Embryonic facial prominence (tissue), 1 donor: Measurements from ENCODE around the gene GGA1.

Source experiments
- DNase-seq: peaks from one replicate; pipeline ENCODE4 v3.0.0-alpha.2; 2016; ENCODE audit errors: extremely low spot score

GGA1 gene

DNA sequence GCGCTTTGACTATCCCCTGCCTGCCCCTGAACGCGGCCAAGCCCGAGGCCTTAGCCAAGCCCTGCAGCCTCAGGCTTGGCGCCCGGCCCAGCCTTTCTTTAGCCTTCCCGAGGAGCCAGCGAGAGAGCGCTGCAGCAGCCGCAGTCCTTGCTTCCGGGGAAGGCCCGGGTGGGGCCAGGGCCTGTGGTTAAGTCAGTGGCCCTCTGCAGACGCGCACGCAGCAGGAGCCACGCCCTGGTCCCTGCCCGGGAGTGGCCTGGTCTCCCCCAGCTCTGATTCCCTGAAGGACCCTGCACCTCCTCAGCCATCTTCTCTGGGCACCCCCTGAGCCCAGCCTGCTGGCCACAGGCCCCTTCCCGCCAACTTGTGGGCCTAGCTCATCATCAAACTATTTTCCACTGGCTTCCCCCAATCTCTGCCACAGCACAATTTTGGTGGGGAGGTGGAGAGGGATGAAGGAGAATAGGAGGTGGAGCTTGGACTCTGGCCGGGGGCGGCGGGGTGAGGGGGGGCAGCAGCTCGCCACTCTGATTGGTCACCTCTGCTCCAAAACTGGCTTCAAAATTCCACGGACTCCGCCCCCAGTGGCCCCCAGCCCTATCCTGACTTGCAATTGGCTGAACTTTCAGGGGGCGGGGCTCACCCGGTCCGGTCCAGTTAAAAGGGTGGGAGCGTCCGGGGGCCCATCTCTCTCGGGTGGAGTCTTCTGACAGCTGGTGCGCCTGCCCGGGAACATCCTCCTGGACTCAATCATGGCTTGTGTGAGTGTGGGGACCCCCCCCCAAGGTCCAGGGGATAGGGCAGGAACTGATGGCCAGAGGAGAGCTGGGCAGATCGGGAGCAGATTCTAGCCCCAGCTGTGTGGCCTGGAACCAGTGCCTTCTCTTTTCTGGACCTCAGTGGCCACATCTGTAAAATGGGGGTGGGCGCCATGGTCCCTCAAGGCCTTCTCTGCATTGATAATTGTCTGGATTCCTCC, 66.6 kb downstream of the GGA1 start, which contains the start of gene LGALS1:
Gene LGALS1 (plus strand): TSS at position 686 of the 979 bp plus-strand sequence. CDS start 67 bp downstream, at position 753.
- peak; percentile 88 for DNase-seq

DNA sequence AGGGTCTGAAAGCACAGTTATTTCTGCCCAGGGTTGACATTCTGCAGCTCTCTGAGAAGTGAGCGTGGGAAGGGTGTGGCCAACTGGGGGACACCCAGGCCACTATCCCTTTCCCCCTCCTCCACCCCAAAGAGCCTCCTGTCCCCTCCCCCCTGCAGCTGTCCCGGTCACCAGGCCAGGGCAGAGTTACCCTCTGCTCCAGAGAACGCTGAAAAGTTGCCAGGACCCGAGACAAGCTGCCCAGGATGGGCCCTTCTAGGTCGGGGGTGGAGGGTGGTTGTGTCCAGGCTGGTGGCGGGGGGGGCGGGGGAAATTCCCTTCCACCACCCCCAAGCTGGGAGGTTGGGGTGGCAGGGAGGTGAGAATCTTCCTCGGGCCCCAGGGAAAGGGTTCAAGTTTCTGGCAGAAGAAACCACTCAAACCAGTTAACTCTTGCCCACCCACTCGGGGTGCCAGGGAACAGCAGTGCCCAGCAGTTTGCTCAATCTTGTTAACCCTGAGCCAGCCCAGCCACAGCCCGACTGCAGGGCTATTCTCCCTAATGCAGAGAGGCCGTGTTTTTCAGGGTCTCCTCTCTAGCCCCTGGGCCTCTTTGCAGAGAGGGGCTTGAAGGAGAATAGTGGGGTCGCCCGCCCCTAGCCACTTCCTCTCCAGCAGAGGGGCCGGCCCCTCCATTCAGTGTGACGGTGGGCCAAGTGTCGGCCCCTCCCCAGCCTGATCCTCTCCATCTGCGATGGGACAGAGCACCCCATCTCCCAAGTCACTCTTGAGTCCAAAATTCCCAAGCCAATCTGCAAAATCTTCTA, 67.5 kb downstream of the GGA1 start:
- DNase-seq, result no peak

DNA sequence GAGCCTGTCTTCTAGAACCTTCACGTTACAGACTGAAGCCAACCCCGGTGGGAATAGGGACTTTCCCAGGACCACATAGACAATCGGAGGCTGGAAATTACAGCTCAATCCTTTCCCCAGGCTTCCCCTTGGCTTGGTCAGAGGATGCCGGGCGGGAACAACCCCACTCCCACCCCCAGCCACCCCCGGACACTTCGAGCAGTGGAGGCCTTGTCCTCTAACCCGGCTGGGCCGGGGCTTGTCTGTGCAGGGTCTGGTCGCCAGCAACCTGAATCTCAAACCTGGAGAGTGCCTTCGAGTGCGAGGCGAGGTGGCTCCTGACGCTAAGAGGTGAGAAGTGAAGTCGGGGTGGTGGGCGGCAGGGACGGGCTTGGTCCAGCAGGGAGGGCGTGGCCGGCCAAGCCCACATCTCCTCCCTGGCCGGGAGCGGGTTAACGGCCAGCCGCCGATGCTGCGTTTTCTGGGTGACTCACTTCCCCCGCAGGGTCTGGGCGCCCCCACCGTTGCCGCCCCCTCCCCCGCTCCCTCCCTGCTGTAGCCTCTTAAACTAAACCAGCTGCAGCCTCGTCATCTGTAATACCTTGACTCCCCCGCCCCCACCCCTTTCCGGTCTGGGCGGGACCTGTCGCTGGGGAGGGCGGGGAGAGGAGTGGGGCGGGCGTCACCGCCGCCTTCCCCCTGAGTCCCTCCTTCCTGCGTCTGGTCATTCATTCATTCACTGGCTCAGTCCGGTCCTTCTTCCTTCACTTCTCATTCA, 68.3 kb downstream of the GGA1 start:
- peak; percentile 87 for DNase-seq

DNA sequence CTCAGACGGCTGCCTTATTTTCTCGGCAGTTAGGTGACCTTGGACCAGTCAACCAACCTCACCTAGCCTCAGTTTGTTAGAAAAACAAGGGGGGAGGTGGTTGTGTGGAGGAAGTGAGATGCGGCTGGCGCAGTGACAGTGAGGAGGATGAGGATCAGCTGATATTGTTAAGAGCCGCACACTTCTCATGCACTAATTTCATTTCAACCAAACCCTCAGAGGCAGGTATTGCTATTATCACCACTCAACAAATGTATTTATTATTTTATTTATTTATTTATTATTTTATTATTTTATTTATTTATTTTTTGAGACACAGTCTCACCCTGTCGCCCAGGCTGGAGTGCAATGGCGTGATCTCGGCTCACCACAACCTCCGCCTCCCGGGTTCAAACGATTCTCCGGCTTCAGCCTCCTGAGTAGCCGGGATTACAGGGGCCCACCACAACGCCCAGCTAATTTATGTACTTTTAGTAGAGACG, 68.9 kb downstream of the GGA1 start:
- no peak for DNase-seq

DNA sequence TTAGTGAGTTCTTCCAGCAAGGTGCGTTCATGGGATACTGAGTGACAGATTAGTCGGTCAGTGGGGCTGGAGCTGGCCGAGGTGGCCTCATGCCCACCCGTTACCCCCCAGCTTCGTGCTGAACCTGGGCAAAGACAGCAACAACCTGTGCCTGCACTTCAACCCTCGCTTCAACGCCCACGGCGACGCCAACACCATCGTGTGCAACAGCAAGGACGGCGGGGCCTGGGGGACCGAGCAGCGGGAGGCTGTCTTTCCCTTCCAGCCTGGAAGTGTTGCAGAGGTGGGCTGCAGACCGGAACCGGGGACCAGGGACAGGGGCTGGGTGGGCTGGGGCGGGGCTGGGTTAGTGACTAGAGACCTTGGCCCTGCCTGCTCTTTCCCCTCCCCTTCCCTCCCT, 69.7 kb downstream of the GGA1 start:
- DNase-seq, result no peak

DNA sequence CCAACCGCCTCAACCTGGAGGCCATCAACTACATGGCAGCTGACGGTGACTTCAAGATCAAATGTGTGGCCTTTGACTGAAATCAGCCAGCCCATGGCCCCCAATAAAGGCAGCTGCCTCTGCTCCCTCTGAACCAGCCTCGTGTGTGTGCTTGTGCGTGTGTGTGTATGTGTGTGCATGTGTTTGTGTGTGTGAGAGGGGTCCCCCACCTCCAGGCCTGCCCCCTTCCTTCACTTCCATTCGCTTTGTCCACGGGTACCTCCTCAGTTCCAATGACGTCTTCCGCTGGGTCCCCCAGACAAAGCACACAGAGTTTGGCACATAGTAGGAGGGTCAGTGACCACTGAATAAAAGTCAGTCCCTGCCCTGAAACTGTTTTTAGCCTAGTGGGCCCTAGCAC, 71.0 kb downstream of the GGA1 start:
- no peak for DNase-seq

DNA sequence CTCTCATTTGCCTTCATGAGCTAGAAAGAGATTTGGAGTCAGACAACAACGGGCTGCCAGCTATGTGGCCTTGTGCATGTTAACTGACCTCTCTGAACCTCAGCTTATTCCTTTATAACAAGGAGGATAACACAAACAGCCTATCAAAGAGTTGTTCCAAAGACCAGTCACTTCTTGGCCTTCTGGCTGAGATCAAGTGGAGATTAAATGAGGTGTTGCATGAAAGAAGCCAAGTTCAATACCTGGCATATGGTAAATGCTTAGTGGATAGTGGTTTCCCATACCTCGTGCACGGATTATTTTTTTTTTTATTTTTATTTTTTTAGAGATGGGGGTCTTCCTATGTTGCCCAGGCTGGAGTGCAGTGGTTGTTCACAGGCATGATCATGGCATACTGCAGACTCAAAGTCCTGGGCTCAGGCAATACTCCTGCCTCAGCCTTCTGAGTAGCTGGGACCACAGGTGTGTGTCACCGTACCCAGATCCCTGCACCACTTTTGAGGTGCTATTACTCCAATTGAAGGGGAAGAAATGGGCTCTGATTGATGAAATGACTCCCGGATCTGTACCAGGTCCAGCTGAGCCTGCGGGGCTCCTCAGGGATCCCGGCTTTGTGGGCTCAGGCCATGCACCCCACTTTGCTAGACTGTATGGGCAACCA, 71.7 kb downstream of the GGA1 start:
- no peak for DNase-seq

DNA sequence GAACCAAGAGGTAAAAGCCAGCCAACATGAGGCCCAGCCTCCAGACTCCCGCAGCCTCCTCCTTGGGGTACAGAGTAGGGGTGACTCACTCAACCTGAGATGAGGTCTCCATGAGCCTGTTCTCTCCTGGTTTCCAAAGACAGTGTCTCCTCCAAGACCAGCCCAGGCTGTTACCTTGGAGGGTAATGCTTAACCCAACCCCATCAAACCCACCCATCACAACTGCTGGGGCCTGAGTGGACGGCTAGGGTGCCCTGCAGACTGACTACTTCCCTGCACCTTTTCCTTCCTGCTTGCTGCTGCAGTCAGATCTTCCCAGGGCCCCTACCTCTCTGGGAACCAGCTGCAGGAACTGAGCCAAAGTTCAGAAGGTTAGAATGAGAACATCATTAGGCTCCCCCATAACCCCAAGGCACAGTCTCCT, 72.4 kb downstream of the GGA1 start:
- no peak for DNase-seq

DNA sequence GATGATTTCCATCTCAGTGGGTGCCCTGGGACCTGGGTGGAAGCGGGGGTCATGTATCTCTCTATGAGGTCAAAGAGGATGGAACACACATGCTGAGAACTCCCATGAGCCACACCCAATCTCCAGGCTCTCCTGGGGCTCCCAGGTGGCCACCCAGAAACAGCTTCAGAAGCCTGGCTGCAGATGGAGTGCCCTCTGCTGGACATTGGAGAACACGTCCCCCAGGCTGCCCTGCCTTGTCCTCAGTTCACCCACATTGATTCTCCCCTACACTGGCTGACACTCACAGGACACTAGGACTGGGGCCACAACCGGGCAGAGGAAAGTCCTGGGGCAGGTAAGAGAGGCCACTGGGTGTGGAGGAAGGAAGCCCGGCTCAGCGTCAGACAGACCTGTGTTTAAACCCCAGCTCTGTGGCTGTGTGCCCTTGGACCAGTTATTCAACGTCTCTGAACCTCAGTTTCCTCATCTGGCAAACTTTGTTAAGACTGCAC, 73.0 kb downstream of the GGA1 start:
- no peak for DNase-seq
